ENCODE results near the gene VPS29. TPM values are rescaled to one million over a fixed set of nuclear protein-coding genes. Genes with fewer than 3 reads are reported as not detected.
"Not testable (repeated sequence)": the region's sequence is repeated elsewhere in the genome, so short reads cannot be mapped to it uniquely, and the experiment has no call there.

VPS29 gene
- total RNA-seq, 2 experiments from 2014 or later: 126 to 132 TPM

DNA sequence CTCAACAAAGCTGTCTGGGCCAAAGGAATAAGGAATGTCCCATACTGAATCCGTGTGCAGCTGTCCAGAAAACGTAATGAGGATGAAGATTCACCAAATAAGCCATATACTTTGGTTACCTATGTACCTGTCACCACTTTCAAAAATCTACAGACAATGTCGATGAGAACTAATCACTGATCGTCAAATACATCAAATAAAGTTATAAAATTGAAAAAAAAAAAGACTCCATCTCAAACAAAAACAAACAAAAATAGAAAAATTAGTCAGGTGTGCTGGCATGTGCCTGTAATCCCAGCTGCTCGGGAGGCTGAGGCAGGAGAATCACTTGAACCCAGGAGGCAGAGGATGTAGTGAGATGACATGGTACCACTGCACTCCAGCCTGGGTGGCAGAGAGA is 40.7 kb downstream of the VPS29 start:
- H3K4me3 Mint-ChIP-seq; H3K27me3 Mint-ChIP-seq; H3K9me3 Mint-ChIP-seq (ENCODE audit: low read depth); H3K27ac Mint-ChIP-seq; ATAC-seq; DNase-seq; CTCF ChIA-PET: not testable (repeated sequence)
- Mint-ChIP-seq H3K36me3 (peaks cover 30% of the 10 kb centered on the region), H3K4me1 (peaks cover 10% of the 10 kb centered on the region)

DNA sequence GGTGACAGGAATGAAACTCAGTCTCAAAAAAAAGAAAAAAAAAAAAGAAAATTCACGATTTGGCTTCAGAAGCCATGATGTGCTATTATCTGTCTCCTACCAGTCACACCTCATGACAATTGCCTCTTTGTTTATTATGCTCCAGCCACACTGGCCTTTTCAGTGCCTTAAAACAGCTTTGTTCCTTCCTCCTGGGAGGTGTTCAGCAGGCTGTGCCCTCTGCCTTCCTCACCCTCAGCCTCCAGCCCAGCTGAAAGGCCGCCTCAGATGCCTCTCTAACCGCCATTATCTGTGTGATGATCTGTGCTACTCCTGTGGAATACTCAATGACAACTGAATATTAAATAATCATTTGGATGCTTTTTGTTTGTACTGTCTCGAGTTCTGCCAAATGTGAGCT is 43.2 kb downstream of the VPS29 start:
- no peaks in the 10 kb centered on the region for H3K9me3 Mint-ChIP-seq (ENCODE audit: low read depth)
- DNase-seq: no peak
- CTCF ChIA-PET: interaction anchor here (0.9 to 1.5 kb wide), 4 partner anchors 9 to 141 kb away, joined by 3 to 5 read pairs (median 4); partner anchors contain the start of gene ARPC3
- H3K36me3 Mint-ChIP-seq: peaks cover 33% of the 10 kb centered on the region
- H3K4me1 Mint-ChIP-seq: peaks cover 6% of the 10 kb centered on the region
- H3K4me3 Mint-ChIP-seq: no peak overlapping the region
- ATAC-seq: no peak
- H3K27me3 Mint-ChIP-seq: no peaks in the 10 kb centered on the region
- no peak overlapping the region for H3K27ac Mint-ChIP-seq

DNA sequence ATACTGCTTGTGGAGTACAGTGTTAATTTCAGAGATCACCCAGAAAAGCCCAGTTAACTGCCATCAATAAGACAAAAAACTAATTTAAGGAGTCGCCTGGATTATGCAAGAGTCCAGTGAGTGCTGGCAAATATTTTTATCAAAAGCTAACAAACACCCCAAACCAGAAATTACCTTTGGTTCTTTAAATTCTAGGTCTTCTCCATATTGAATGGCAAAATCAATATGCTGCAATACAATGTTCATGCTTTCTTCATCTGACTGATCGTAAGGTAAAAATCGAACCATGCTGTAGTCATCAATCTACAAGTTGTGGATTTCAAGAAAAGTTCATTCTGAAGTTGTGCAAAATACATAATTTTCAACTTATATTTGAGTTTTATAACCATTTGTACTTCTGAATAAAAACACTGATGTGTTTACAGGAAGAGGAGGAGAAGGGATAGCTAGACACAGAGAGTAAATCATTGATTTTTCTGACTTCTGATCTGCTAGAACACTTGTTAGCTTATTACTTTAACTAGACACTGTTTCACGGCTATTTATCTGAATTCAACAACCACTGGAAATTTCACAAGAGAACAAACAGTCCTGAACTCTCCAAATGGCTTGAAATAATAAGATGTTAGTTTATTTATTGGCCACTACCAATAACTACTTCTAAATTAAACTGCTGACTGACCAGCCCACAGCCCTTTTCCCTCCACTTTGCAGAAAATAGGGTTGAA is 48.2 kb downstream of the VPS29 start:
- no peaks in the 10 kb centered on the region for H3K9me3 Mint-ChIP-seq (ENCODE audit: low read depth)
- H3K4me3 Mint-ChIP-seq: no peak overlapping the region
- peaks cover 27% of the 10 kb centered on the region for H3K4me1 Mint-ChIP-seq
- DNase-seq (no peak), ATAC-seq (no peak)
- no peaks in the 10 kb centered on the region for H3K27me3 Mint-ChIP-seq
- CTCF ChIA-PET: interaction anchor here (2.1 to 9.8 kb wide), 3 partner anchors 10 to 148 kb away, joined by 5 to 161 read pairs (median 98); partner anchors contain the start of genes FAM216A and GPN3
- H3K27ac Mint-ChIP-seq: no peak overlapping the region
- H3K36me3 Mint-ChIP-seq: peaks cover 34% of the 10 kb centered on the region

DNA sequence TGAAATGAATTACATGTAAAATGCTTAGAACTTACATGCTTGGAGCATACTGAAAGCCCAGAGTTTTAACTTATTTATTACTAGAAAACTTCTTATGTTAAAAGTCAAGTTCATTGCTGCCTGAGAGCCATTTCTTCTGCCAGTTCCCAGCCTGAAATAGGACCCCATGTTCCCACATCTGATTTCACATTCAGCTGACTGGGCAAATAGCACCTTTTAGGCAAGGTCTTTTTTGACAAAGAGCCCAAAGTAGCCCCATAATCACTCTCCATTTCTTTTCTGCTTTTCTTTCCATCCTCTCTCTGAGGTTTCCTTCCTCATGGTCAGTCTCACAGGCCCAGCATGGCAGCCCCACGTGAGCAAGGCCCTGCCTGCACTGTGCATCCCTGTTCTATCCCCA is 50.6 kb downstream of the VPS29 start:
- peaks cover 41% of the 10 kb centered on the region for H3K4me1 Mint-ChIP-seq
- peaks cover 44% of the 10 kb centered on the region for H3K36me3 Mint-ChIP-seq
- ATAC-seq: no peak
- no peaks in the 10 kb centered on the region for H3K27me3 Mint-ChIP-seq
- H3K9me3 Mint-ChIP-seq (ENCODE audit: low read depth): no peaks in the 10 kb centered on the region
- DNase-seq: no peak
- H3K4me3 Mint-ChIP-seq: peak overlapping the region; percentile 95
- CTCF ChIA-PET: interaction anchor here (1.1 to 9.8 kb wide), 5 partner anchors 12 to 437 kb away, joined by 4 to 161 read pairs (median 10); partner anchors contain the start of genes FAM216A and GPN3
- peak overlapping the region; percentile 100 for H3K27ac Mint-ChIP-seq

DNA sequence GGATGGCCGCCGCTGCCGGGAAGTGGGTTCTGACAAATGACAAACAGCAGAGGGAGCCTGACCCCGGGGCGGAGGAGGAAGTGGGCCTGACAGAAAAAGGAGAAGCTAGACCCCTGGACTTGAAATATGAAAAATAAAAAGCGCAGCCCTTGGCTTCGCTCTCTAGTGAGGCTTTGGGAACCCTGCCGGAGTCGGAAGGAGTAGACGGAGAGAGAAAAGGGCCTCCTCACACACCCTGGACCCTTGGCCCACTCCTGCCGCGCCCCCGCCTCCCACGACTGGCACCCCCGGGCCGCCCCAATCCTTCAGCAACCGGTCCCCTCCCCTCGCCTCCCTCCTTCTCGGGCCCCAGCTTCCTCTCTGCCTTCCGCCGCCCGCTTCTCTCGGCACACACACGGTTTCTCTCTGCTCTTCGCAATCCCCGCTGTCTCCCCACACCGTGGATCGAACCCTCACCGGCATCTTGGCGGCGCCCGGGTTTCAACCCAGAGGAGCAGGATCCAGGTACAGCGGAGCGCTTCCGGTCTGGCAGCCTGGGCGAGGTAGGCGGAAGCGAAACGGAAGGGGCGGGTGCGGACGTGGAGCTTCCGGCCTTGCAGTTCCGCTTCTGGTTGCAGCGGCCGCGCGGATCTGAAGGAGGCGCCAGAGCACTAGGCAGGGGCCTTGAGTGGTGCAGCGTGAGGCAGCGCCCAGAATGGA is 52.0 kb downstream of the VPS29 start, which contains the start of gene ARPC3:
Gene ARPC3 (minus strand): TSS at position 539 of the 699 bp plus-strand sequence. CDS start 77 bp downstream, at position 462.
- Mint-ChIP-seq H3K4me1 (peaks cover 47% of the 10 kb centered on the region), H3K27ac (peak within 1 kb of the TSS; percentile 100), H3K36me3 (peaks cover 42% of the 10 kb centered on the region), H3K9me3 (ENCODE audit: low read depth) (no peaks in the 10 kb centered on the region), H3K27me3 (no peaks in the 10 kb centered on the region), H3K4me3 (peak within 1 kb of the TSS; percentile 95)
- peak; percentile 98 for DNase-seq
- CTCF ChIA-PET: interaction anchor here (0.8 to 9.8 kb wide), 45 partner anchors 9 to 645 kb away, joined by 3 to 161 read pairs (median 4); partner anchors contain the start of genes FAM216A, GPN3, RAD9B and TCTN1
- ATAC-seq: peak; percentile 98

DNA sequence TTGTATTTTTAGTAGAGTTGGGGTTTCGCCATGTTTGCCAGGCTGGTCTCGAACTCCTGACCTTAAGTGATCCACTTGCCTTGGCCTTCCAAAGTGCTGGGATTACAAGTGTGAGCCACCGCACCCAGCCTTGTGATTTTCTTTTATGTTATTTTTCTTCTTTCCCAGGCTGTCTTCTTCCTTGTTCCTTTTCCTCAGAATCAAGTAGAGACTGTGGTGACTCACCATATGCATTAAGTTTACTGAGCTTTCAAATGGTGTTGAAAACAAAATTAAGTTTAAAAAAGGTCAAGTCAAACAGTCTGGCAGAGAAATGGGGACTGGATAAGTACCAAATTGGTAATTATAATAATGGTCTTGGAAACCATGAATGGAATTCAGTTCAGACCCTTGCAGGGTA is 57.5 kb downstream of the VPS29 start:
- no peak overlapping the region for H3K4me3 Mint-ChIP-seq

More for the DNA sequence above, 57.5 kb downstream of the VPS29 start:
- CTCF ChIA-PET: interaction anchor here (1.3 to 1.4 kb wide), 2 partner anchors 13 to 133 kb away, joined by 3 to 9 read pairs; no protein-coding TSS in a partner anchor
- H3K27ac Mint-ChIP-seq: no peak overlapping the region
- peaks cover 31% of the 10 kb centered on the region for H3K4me1 Mint-ChIP-seq
- no peaks in the 10 kb centered on the region for H3K9me3 Mint-ChIP-seq (ENCODE audit: low read depth)
- ATAC-seq: no peak
- no peak for DNase-seq
- peaks cover 51% of the 10 kb centered on the region for H3K36me3 Mint-ChIP-seq
- H3K27me3 Mint-ChIP-seq: no peaks in the 10 kb centered on the region

Other genes with a start within 250 kb of the VPS29 start
- gene ATP2A2, start 220.9 kb downstream of the VPS29 start, total RNA-seq: 100 to 1,000 TPM; 144 to 193 TPM
- gene ANAPC7, start 98.4 kb downstream of the VPS29 start, total RNA-seq: 10 to 100 TPM; 55.3 to 74.9 TPM
- 100 to 1,000 TPM; 369 to 418 TPM for gene ARPC3, start 51.8 kb downstream of the VPS29 start, total RNA-seq
- 10 to 100 TPM; 25.8 to 34.6 TPM for gene GPN3, start 33.9 kb downstream of the VPS29 start, total RNA-seq
- gene FAM216A, start 33.3 kb downstream of the VPS29 start, total RNA-seq: 10 to 100 TPM; 23.1 to 24.8 TPM
- gene RAD9B, start 220 bp upstream of the VPS29 start, total RNA-seq: 1 to 10 TPM; 1.8 to 2.2 TPM
- gene PPTC7, start 81.2 kb upstream of the VPS29 start, total RNA-seq: 10 to 100 TPM; 23.2 to 32.9 TPM
- 1 to 10 TPM; 5.5 to 5.8 TPM for gene TCTN1, start 112.0 kb upstream of the VPS29 start, total RNA-seq
- gene HVCN1, start 187.0 kb upstream of the VPS29 start, total RNA-seq: 10 to 100 TPM; 11.7 to 19.9 TPM
- gene PPP1CC, start 240.8 kb upstream of the VPS29 start, total RNA-seq: 100 to 1,000 TPM; 174 to 200 TPM